HEK293 (cell line): Measurements from ENCODE around the gene HGD.

Source experiments
- CTCF ChIA-PET: fragments of 350-600 bp; formaldehyde crosslinking; extraction: SDS; loops from one replicate; lab custom pipeline; 2021; ENCODE audit warnings: antibody characterized with exemption; lab: Yijun Ruan, JAX
- POLR2A ChIA-PET: fragments of 300-600 bp; formaldehyde crosslinking; extraction: SDS; loops from one replicate; lab custom pipeline; 2020; ENCODE audit warnings: antibody characterized with exemption, inconsistent platforms; lab: Yijun Ruan, JAX
- H3K27ac ChIP-seq: fragments of 200-500 bp; sonication (Bioruptor generic); 2 replicates; pipeline ENCODE4 v1.5.1; 2014; ENCODE audit warnings: low read depth, low read length, control low read depth, inconsistent platforms; ENCODE audit errors: extremely low read depth
- H3K36me3 ChIP-seq, 2 experiments: fragments of 200-500 bp in 1 of 2; sonication (Bioruptor generic) in 1 of 2; 1 replicate in 1 of 2; 2 replicates in 1 of 2; pipeline ENCODE4 v1.5.1; 2014 to 2017; ENCODE audit warnings: inconsistent platforms in 2 of 2, low read length in 2 of 2; ENCODE audit not compliant: control insufficient read depth in 2 of 2, insufficient read depth in 1 of 2
- H3K4me1 ChIP-seq: fragments of 200-500 bp; sonication (Bioruptor generic); 2 replicates; pipeline ENCODE4 v1.5.1; 2014; ENCODE audit warnings: mild to moderate bottlenecking, low read length, inconsistent platforms; ENCODE audit not compliant: control insufficient read depth, insufficient read depth
- H3K4me3 ChIP-seq: 2 replicates; pipeline ENCODE4 v1.5.1; 2011; ENCODE audit warnings: low read depth, mild to moderate bottlenecking, control low read depth, low read length, moderate library complexity
- H3K9me3 ChIP-seq: fragments of 200-500 bp; sonication (Bioruptor generic); 2 replicates; pipeline ENCODE4 v1.5.1; 2014; ENCODE audit warnings: low read depth, low read length, inconsistent platforms; ENCODE audit not compliant: control insufficient read depth, insufficient read depth
- CTCF ChIP-seq: fragments of 450-650 bp; formaldehyde crosslinking; IDR thresholded peaks from 2 replicates; pipeline ENCODE4 v1.5.1; 2016; ENCODE audit warnings: missing biosample characterization, missing genetic modification characterization
- KLF9 ChIP-seq: fragments of 450-650 bp; formaldehyde crosslinking; IDR thresholded peaks from 2 replicates; pipeline ENCODE4 v1.5.1; 2016; ENCODE audit warnings: missing biosample characterization, missing genetic modification characterization, low read depth
- MEIS1 ChIP-seq: sonication (generic); formaldehyde crosslinking; IDR thresholded peaks from 2 replicates; pipeline ENCODE4 v1.8.1; 2022; ENCODE audit warnings: missing genetic modification reagents, mild to moderate bottlenecking, borderline replicate concordance
- PRDM10 ChIP-seq: fragments of 450-650 bp; formaldehyde crosslinking; IDR thresholded peaks from 2 replicates; pipeline ENCODE4 v1.5.1; 2016; ENCODE audit warnings: missing biosample characterization, missing genetic modification characterization
- SP3 ChIP-seq: fragments of 450-650 bp; formaldehyde crosslinking; IDR thresholded peaks from 2 replicates; pipeline ENCODE4 v1.5.1; 2016; ENCODE audit warnings: missing biosample characterization, missing genetic modification characterization
- TRIM28 ChIP-seq: IDR thresholded peaks from 2 replicates; pipeline ENCODE4 v1.6.1; 2011; ENCODE audit warnings: low read length, control low read depth, borderline replicate concordance
- TSHZ1 ChIP-seq: fragments of 450-650 bp; formaldehyde crosslinking; IDR thresholded peaks from 2 replicates; pipeline ENCODE4 v1.5.1; 2016; ENCODE audit warnings: missing biosample characterization, missing genetic modification characterization, borderline replicate concordance
- ZBTB17 ChIP-seq: fragments of 450-650 bp; formaldehyde crosslinking; IDR thresholded peaks from 2 replicates; pipeline ENCODE4 v1.5.1; 2016; ENCODE audit warnings: missing biosample characterization, missing genetic modification characterization
- ZBTB26 ChIP-seq: fragments of 450-650 bp; formaldehyde crosslinking; optimal IDR thresholded peaks from 2 replicates; pipeline ENCODE3; 2016; ENCODE audit warnings: missing biosample characterization, mild to moderate bottlenecking, missing genetic modification characterization
- ZNF214 ChIP-seq: fragments of 450-650 bp; formaldehyde crosslinking; IDR thresholded peaks from 2 replicates; pipeline ENCODE4 v1.5.1; 2017; ENCODE audit warnings: missing biosample characterization, mild to moderate bottlenecking, missing genetic modification characterization, borderline replicate concordance
- ZNF302 ChIP-seq: fragments of 450-650 bp; formaldehyde crosslinking; IDR thresholded peaks from 2 replicates; pipeline ENCODE4 v1.5.1; 2016; ENCODE audit warnings: missing biosample characterization, missing genetic modification characterization, low read depth
- ZNF426 ChIP-seq: fragments of 450-650 bp; formaldehyde crosslinking; IDR thresholded peaks from 2 replicates; pipeline ENCODE4 v1.5.1; 2017; ENCODE audit warnings: missing biosample characterization, missing genetic modification characterization, mild to moderate bottlenecking, inconsistent platforms, moderate library complexity
- ZNF518A ChIP-seq: fragments of 450-650 bp; formaldehyde crosslinking; conservative IDR thresholded peaks from 2 replicates; pipeline ENCODE4 v1.5.1; 2016; ENCODE audit warnings: low read depth, missing biosample characterization, missing genetic modification characterization
- ZNF624 ChIP-seq: fragments of 450-650 bp; formaldehyde crosslinking; IDR thresholded peaks from 2 replicates; pipeline ENCODE4 v1.5.1; 2017; ENCODE audit warnings: missing biosample characterization, missing genetic modification characterization
- ZNF654 ChIP-seq: fragments of 450-650 bp; formaldehyde crosslinking; IDR thresholded peaks from 2 replicates; pipeline ENCODE4 v1.5.1; 2016; ENCODE audit warnings: low read depth, missing biosample characterization, missing genetic modification characterization
- ZNF830 ChIP-seq: fragments of 450-650 bp; IDR thresholded peaks from 2 replicates; pipeline ENCODE4 v1.5.0; 2018; ENCODE audit warnings: missing biosample characterization, missing genetic modification characterization, low read depth, mild to moderate bottlenecking, moderate library complexity

HGD gene

GRCh38 chr3:120661106-120661905 lies 20.7 kb downstream of the HGD start (continued):
- TF ChIP-seq MEIS1 (CRISPR knock-in tag) (no peak), ZNF518A (tag by site-specific recombination) (no peak), TRIM28 (no peak), ZBTB17 (tag by site-specific recombination) (no peak)

GRCh38 chr3:120659834-120660233 lies 22.2 kb downstream of the HGD start:
- ChIA-PET POLR2A (no interaction called here), CTCF (no interaction called here)
- Histone ChIP-seq H3K4me1 (no peaks in the 10 kb centered on the region), H3K36me3 (no peaks in the 10 kb centered on the region), H3K27ac (no peak overlapping the region), H3K9me3 (no peaks in the 10 kb centered on the region), H3K4me3 (no peak overlapping the region)
- TF ChIP-seq ZNF654 (tag by site-specific recombination), result no peak
- peak; percentile 55; the same call in 1 of the 2 replicates for TF ChIP-seq PRDM10 (tag by site-specific recombination)
- no peak for TF ChIP-seq SP3 (tag by site-specific recombination)
- TF ChIP-seq ZBTB17 (tag by site-specific recombination), result no peak

- H3K4me3 ChIP-seq, result no peak overlapping the region
- POLR2A ChIA-PET, result no interaction called here
- no peak overlapping the region for H3K27ac ChIP-seq
- H3K36me3 ChIP-seq, result no peaks in the 10 kb centered on the region
- no peaks in the 10 kb centered on the region for H3K9me3 ChIP-seq
- CTCF ChIA-PET, result no interaction called here
- no peaks in the 10 kb centered on the region for H3K4me1 ChIP-seq
- no peak for TF ChIP-seq ZNF624
- TF ChIP-seq CTCF (tag by site-specific recombination), result no peak
- TF ChIP-seq ZNF214 (tag by site-specific recombination), result no peak
- TF ChIP-seq ZNF302 (tag by site-specific recombination), result no peak
- TF ChIP-seq ZNF830, result no peak
- no peak for TF ChIP-seq TSHZ1
- no peak for TF ChIP-seq KLF9
- no peak for TF ChIP-seq ZNF426 (tag by site-specific recombination)
- TF ChIP-seq ZBTB26, result no peak
These were observed 22.8 kb downstream of the HGD start for GRCh38 chr3:120659285-120659684.
